ENCODE results near the gene NECAP2.

- TF ChIP-seq, protein P1, sequence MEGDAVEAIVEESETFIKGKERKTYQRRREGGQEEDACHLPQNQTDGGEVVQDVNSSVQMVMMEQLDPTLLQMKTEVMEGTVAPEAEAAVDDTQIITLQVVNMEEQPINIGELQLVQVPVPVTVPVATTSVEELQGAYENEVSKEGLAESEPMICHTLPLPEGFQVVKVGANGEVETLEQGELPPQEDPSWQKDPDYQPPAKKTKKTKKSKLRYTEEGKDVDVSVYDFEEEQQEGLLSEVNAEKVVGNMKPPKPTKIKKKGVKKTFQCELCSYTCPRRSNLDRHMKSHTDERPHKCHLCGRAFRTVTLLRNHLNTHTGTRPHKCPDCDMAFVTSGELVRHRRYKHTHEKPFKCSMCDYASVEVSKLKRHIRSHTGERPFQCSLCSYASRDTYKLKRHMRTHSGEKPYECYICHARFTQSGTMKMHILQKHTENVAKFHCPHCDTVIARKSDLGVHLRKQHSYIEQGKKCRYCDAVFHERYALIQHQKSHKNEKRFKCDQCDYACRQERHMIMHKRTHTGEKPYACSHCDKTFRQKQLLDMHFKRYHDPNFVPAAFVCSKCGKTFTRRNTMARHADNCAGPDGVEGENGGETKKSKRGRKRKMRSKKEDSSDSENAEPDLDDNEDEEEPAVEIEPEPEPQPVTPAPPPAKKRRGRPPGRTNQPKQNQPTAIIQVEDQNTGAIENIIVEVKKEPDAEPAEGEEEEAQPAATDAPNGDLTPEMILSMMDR (IDR thresholded peaks at IDR 0.05): no peak
- TF ChIP-seq POLR2A (IDR thresholded peaks at IDR 0.05; ENCODE audit: low read depth) (no peak), EP300 (IDR thresholded peaks at IDR 0.05) (no peak), POLR2AphosphoS5 (IDR thresholded peaks at IDR 0.05) (no peak)
Observed at GRCh38 chr1:16420424-16421118, 20.0 kb upstream of the NECAP2 start.

Measured in esophagus muscularis mucosa (tissue), 4 donors.